GDM1 (cell line): ENCODE data around the gene USH2A.

Experiments
- DNase-seq: peaks from one replicate; lab custom pipeline; 2025; lab: John Stamatoyannopoulos, UW

USH2A gene

DNA sequence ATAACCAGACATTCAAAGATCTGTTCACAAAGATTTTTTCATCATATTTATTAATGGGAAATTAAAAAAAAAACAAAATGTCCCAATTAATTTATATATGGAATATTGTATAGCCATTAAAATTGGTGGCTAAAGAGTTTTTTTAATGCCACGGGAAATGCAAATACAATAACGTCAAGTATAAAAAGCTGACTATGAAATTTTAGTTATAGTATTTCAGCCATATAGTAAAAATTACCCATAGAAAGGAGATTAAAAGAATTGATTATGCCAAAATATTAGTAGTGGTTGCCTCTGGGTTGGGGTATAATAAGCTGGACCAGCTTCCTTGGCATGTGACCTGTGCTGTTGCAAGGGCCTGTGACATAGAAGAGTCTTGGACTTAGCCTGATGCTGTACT lies 777.4 kb downstream of the USH2A start:
- DNase-seq, result no peak

DNA sequence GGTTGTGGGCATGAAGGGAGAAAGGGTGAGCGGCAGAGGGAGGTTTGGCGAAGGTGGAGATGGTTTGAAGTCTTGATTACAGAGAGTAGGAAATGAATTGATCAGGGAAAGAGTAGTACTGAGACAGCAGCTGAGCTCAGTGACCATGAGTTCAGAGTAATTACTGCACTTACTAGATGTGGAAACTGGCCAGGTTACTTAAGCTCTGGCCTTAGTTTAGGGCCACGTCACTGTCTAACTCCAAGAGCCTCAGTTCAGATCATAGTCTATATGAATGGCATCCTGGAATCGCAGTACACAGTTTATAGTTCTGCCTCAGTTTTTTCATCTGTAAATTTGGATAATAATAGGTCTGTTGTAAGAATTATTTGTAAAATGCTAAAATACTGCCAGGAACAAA lies 778.1 kb downstream of the USH2A start:
- no peak for DNase-seq

DNA sequence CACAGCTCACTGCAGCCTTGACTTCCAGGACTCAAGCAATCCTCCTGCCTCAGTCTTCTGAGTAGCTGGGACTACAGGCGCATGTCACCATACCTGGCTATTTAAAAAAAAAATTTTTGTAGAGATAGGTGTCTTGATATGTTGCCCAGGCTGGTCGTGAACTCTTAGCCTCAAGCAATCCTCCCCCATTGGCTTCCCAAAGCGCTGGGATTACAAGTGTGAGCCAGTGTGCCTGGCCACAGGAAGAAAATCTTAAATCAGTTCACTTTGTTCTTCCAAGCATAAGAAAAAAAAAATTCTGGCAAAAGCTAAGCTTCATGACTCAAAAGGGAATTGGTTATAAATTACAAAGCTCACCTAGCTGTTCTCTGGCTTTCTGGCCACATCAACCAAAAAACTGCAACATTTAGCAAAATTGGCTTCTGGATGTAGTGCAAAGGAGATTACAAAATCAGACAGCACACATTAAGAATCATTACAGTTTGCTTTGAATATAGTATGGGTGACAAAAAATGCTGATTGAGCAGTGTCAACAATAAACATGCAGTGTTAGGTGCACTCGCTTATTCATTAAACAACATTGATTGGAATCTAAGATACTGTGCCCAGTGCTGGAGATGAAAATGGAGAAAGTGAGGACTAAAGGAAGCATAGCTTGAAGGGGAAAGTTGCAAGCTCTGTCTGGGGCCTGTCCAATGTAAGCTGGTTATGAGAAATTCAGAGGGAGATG lies 779.5 kb downstream of the USH2A start:
- DNase-seq, result no peak

DNA sequence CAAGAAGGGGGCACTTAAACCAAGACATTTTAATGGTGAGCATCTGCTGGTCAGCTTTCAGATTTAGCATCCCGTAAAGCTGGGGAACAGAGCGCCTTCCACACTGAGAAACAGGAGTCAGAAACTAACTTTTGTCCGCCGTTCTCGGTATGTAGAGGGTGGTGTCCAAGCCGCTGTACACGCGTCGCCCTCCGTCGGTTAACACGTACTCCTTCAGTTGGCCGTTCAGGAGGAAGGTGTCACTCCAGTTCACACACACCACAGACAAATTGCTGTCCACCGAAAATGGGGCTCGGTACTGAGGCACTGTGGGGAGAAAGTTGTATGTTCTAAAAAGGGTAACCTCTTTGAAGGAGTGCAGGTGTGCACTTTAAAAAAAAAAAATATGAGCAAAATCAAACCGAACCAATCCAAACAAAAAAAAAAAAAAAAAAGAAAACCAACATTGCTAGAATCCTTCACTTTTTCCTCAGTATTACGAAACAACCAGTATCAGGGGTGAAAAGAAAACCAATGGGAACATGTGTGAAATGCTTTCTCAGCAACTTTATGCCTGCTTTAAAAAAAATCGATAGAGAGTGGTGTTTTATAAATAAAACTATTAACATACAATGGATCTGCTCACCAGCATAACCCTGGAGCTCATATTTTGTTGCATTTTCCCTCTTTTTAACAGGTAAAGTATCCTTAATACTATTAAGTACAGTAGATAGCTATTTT lies 782.7 kb downstream of the USH2A start:
- no peak for DNase-seq

DNA sequence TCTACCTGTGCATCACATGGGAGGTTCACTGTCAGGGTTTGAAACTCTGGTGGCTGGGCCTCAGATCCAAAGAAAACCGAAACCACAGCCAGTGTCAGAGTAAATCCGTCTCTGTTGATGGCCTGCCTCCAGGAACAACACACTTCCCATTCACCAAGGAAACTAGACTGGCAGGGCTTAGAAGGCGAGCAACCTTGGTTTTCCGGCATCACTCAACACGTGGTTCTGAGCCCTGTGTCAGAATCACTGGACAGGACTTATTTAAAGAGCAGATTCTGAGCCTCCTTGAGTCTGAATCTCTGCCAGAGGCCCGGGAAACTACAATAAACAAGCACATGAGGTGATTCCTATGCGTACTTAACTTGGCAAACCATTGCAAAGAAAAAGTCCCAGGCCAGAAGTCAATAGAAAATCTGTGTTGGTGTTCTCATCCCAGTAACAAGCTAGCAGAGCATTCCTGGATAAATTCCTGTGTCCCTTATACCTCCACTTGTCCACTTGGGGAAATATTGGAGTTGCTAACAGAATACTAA lies 786.1 kb downstream of the USH2A start:
- no peak for DNase-seq

DNA sequence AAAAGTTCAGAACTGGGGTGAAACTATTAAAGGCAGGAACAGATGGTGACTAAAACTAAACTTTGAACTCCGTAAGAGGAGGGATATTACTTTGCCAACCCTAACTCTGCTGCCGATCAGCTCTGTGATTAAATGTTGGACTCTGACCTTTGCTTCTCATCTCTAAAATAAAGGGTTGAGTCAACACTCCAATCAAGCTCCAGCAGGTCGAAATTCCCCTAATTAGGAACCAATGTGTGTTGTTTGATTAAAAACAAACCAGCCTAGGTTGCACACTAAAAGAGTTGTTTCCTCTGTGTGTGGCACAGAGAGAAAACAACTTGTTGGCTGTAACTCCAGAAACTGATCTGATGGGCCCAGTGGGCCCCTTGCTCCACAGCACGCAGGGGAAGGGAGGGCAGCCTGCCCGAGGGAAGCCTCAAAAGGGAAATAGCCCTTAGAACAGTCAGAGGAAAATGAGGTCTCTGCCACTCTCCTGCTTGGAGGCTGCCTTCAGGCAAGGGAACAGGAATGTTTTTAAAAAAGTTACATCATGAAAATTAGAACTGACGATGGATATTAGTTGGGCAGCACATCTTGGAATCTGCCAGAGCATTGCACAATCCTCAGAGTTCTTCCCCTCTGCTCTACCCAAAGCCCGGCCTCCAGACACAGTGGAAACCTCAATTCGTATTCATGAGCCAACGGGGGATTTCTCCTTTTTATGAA lies 786.8 kb downstream of the USH2A start:
- no peak for DNase-seq

DNA sequence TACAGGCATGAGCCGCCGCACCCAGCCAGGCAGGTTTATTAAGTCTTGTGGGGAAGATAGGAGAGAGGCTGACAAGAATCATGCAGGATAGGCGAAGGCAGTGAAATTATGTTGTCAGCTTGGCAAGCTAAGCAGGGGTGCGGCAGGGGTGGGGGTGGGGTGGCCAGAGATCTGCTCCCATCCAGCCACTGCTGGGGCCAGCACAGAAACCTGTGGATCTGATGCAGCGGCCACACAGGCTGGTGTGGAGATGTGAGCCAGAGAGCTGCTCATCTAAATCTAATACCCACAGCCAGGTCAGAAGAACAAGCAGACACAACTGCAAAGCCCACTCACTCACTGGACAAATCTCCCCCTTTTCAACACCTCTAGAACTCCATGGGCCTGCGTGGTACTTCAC lies 787.4 kb downstream of the USH2A start:
- DNase-seq, result no peak

DNA sequence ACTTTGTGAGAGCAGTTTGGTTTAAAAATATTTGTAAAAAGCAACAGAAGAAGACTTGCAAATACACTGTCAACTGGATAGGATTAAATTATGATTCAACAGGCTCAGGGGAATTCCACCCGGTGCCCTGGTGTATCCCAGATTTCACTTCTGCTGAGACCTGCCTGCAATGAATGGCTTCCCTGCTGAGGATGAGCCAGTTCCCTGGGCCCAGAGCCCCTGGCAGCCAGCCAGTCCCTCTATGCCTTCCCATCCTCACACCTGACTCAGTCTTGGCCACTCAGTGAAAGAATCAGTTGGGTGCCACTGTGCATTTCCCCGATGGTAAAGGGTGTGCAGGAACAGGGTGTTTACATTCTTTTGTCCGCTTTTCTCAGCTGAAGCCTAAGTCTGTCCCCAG lies 791.8 kb downstream of the USH2A start:
- DNase-seq, result no peak

DNA sequence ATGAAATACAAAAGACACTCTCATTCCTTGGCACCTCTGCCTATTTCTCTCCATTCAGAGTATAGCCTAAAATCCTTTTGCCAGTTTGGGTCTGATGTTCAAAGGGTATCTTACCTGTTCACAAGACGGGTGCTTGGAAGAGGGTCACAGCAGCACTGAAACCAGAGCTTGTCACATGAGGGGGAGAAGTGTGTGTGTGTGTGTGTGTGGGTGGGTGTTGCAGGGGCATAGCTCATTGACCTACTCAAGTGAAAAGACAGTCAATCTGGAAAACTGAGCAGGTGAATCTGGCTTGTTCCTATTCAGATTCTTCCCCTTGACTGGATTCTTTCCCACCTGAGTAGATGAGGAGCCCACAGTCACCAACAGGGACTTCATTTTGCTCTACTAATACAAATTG lies 792.2 kb downstream of the USH2A start:
- no peak for DNase-seq

DNA sequence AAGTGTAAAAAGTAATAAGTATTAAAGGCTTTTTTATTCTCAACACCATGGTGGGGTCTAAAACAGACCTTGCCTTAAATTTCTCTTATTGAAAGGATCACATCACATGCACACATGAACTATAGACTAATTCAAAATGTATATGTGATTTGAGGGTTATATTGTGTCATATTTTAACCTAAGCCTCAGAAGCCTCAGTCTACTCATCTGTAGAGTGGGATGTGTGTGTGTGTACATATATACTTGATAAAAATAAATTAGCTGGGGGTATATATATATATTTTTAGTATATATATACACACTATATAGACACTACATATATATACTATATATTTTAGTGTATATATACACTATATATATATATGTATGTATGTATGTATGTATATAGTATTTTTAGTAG lies 797.3 kb downstream of the USH2A start:
- no peak for DNase-seq

DNA sequence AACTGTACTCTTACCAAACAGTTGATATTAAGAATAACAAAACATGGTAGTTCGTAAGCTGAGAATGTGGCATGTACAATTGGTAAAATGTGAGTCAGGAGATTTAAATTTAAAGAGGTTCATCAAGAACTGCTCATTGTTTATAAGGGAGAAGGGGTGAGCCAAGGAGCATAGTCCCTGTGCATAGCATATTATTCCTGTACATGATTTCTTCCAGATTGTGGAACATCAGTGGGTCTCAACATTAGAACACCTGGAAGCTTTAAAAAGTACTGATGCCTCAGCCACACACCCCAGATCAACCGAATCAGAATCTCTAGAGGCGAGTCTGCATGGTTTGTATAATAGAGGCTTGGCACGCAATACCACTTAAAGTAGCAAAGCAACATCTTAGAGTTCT lies 800.1 kb downstream of the USH2A start:
- no peak for DNase-seq

DNA sequence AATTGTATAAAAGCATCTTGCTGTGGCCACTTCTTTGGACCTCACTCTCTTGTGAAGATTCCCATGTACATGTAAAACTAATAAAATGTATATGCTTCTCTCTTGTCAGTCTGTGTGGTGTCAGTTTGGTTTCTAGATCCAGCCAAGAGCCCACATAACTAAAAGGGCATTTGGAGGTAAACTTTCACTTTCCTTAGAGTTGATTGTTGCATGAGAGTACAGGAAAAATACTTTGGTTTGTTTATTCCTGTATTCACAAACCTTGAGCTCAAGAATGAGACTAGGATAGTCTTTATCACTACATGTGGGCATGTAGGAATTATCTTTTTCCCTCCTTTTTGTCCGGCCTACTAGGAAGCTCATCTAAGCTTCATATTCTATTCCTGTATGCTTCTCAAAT lies 805.3 kb downstream of the USH2A start:
- DNase-seq, result no peak

DNA sequence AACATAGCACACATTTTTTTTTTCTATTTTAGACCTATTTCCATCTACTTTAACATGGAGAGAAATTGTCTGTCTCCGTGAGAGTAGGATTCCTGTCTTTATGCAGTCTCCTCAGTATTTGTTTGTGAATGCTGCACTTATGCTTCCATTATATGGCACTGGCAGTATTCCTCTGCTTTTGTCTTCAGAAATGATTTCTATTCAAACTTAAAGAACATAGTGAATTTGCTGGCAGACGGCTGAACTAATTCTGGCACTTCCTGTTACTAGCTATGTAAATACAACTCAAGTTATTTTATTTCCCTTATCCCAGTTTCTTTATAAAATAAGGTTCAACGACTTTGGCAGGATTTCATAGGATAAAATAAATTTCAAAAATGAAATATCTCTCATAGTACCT lies 810.9 kb downstream of the USH2A start:
- DNase-seq, result no peak

DNA sequence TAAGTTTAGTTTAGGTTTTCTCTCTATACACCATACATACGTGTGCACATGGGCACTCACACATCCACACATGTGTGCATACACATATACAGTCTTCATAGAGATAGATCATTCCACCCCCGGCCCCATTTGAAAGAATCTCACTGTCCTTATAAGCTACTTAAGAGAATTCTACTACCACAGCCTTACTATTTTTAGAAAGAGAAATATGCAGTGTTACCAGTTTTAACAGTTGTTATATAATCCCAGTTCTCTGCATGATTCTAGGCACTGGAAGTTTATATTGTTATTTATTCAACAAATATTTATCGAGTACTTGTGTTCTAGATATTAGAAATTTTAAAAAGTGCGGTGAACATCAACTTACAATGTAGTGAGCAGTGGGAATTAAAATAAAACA lies 814.6 kb downstream of the USH2A start:
- no peak for DNase-seq

DNA sequence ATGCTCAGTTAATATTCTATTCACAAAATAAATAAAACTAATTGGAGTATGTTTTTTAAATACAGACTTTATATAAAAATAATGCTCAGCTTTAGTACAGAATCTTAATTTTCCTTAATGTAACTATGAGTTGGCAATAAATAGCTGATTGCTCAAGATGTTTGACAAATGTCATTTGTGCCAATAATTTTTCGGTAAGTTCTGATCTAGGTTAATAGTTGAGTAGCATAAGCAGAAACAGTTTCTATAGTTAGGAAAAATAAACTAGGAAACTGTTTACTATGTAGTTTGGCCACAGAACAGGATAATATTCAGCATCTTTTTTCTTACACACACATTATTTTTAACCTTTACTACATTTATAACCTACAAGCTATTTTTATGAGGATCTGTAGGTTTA lies 815.8 kb downstream of the USH2A start:
- no peak for DNase-seq

DNA sequence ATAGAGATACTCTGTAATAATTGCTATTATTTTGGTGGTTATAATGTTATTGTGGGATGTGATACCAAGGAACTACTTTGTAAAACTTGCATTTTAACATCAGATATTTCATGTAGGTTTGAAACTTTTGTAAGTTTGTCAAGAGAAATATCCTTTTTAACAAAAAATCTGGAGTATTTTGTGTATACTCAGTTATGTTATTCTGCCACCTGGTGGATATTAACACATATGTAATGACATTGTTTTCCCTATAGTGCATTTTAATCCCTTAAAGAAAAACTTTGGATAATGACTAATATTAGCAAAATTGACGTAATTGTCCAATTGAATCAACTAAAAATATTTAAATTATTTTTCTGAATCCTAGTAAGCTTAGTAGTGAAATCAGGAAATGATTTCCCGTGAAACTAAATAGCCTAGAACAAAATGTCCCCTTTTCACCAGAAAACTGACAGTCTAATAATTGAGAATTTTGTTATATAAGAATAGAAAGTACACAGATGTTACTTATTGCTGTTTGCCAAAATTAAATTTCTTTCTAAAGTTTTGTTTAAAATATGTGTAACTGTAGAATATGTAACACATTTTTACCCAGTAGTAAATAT lies 816.6 kb downstream of the USH2A start:
- no peak for DNase-seq

DNA sequence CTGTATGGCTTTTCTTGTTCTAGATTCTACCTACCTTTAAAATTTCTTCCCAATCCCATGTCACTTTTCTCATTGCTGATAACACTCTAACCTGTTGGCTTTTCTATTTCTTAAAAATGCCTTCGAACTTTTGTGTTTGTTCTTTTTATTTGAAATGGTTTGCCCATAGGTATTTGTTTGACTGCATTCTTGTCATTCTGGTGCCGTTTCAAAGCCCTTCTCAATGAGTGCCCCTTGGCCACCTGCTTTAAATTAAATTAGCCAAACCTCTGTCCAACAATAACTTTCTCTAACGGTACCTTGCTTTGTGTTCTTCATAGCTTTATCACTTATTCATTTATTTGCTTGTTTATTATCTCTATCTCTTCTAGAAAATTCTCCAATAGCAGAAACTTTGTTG lies 817.2 kb downstream of the USH2A start:
- no peak for DNase-seq

DNA sequence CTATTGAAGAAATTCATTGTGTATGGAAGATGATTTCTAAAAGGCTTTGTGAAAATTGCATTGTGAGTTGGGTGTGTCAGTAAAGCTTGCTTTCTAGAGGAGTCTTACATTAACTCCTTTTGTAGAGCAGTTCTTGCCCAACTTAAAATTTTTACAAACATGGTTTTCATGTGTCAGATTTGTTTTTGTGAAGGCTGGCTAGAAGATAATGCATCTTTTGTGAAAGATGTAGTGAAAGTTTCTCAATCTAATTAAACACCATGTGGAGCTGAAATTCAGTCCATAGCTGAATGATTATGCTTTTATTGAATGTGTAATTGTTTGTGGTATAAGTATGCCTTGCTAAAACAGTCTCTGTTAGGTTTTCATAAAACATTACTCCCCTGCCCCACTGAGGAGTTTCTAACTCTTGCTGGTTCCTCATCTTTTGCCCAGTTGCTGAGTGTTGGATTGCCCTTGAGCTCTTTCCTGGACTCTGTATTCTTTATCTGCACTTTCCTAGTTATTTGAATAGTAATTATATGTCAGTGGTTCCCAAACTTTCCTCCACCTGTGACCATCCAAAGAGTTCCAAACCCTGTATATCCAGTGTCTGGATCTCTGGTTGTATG lies 818.1 kb downstream of the USH2A start:
- DNase-seq, result no peak

DNA sequence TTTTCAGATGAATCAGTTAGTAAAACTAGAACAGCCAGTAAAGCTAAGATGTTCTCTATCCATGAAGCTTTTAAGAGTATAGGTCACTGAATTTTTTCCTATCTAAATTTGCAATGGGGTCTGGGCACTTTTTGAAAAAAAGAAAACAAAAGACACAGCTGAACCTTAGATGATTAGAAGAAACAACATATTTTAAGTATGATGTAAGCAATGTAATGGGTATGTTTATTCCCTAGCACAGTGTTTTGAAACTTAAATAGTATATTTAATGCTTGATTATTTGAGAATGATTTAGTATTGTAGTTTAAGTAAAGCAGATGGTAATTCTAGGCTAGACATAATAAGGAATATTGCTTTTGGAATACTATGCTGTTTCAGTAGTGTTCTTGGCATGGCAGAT lies 819.9 kb downstream of the USH2A start:
- DNase-seq, result no peak

DNA sequence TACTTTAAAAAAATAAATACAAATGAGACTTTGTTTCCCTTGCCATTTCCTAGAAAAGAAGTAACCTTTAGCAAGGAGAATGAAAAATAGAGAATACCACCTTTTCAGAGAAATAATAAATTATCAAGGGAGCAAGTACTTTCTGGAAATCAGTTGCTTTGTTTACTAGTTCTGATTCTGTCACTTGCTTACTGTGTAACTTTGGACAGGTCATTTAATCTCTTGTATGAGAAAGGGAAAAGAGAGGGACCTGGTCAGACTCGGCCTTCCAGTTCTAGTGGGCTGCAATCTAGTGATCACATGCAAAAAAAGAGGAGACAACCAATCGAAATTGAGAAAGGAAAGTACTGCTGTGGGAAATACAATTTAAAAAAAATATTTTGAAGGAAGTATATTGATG lies 822.0 kb downstream of the USH2A start:
- DNase-seq, result no peak

DNA sequence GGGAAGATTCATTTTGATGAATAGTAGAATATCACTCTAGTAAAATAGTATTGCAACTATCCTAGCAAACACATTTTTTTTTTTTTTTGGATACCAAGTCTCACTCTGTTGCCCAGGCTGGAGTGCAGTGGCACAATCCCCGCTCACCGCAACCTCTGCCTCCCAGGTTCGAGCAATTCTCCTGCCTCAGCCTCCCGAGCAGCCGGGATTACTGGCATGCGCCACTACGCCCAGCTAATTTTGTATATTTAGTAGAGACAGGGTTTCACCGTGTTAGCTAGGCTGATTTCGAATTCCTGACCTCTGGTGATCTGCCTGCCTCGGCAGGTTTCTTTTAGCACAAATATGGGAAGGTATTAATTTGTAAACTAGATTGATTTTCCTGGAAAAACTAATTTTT lies 822.4 kb downstream of the USH2A start:
- no peak for DNase-seq

DNA sequence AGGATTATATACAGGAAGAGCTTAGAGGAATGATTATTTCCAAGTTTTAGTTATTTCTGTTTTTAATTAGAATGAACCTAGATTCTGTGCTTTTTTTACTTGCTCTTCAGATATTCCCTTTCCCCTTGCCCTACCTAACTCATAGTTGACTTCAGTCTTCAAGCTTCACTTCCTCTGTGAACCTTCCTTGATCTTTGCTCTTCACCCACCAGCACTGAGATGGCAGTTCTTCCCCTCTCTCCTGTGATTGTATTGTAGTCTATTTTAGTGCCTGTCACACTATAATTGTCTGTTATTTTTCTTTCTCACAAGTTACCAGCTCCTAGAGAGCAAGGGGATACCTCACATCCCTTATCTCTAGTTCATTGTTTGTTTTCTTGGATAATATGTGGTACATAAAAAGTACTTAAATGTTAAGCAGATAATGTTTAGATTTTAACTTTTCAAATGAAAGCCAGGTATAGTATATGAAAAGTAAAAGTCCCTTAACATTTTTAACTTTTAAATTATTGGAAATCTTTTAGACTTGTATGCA lies 822.9 kb downstream of the USH2A start:
- DNase-seq, result no peak
